Small intestine (tissue), 16 donors: Measurements from ENCODE around the gene ZNF599. TPM values are rescaled to one million over a fixed set of nuclear protein-coding genes. Genes with fewer than 3 reads are reported as not detected.
A peak's percentile ranks its signal among the peaks of the same experiment; 100 is the strongest.
"Not testable (repeated sequence)": the region's sequence is repeated elsewhere in the genome, so short reads cannot be mapped to it uniquely, and the experiment has no call there.

Experiments
- DNase-seq, 2 donors: peaks; one replicate each; pipeline versions ENCODE4 v3.0.0 to v3.0.0-alpha.2; 2013
- FAIRE-seq: peaks from 2 replicates; lab custom pipeline; 2012; peaks lifted over from hg19 to GRCh38; lab: Jason Lieb, UNC
- H3K27ac ChIP-seq, 3 donors: one replicate each; pipeline ENCODE4 v1.5.1; 2013; ENCODE audit warnings: low read length in 2 of 3, mild to moderate bottlenecking in 2 of 3, control low read depth in 1 of 3, inconsistent platforms in 1 of 3, low read depth in 1 of 3, moderate library complexity in 1 of 3
- H3K27me3 ChIP-seq, 3 donors: one replicate each; pipeline ENCODE4 v1.6.1; 2013; ENCODE audit warnings: low read length in 3 of 3, inconsistent platforms in 1 of 3; ENCODE audit not compliant: control insufficient read depth in 3 of 3, insufficient read depth in 3 of 3
- H3K36me3 ChIP-seq, 3 donors: one replicate each; pipeline ENCODE4 v1.6.1; 2013; ENCODE audit warnings: low read length in 3 of 3, inconsistent platforms in 1 of 3, low read depth in 1 of 3, mild to moderate bottlenecking in 1 of 3, moderate library complexity in 1 of 3; ENCODE audit not compliant: control insufficient read depth in 3 of 3, insufficient read depth in 2 of 3
- H3K4me1 ChIP-seq, 3 donors: one replicate each; pipeline ENCODE4 v1.6.1; 2013; ENCODE audit warnings: low read length in 2 of 3, inconsistent platforms in 1 of 3, low read depth in 1 of 3, mild to moderate bottlenecking in 1 of 3, moderate library complexity in 1 of 3; ENCODE audit not compliant: control insufficient read depth in 3 of 3, insufficient read depth in 2 of 3
- H3K4me3 ChIP-seq, 3 donors: one replicate each; pipeline ENCODE4 v1.5.1; 2013; ENCODE audit warnings: low read length in 3 of 3, control low read depth in 1 of 3, inconsistent platforms in 1 of 3, low read depth in 1 of 3, mild to moderate bottlenecking in 1 of 3, moderate library complexity in 1 of 3
- H3K9me3 ChIP-seq, 2 donors: one replicate each; pipeline ENCODE4 v1.6.1; 2013; ENCODE audit warnings: low read depth in 1 of 2, low read length in 1 of 2; ENCODE audit not compliant: control insufficient read depth in 2 of 2, insufficient read depth in 1 of 2
- WGBS, 3 donors: extraction: QIAGEN DNeasy Blood & Tissue Kit; methylation state at CpG; one replicate each; pipeline ENCODE4 v1.1.7; 2013; 5-methylcytosine and 5-hydroxymethylcytosine counted together
- long read RNA-seq, 10 donors: transcript quantifications; one replicate each; lab custom pipeline, GENCODE V29; 2026
- polyA plus RNA-seq, 4 donors: library from polyadenylated mRNA; stranded (reverse) in 3 of 4; unstranded in 1 of 4; fragments of 200-250 nt in 3 of 4; fragments of 120-200 nt in 1 of 4; gene quantifications; one replicate each; pipeline versions ENCODE4 v1.2.1 to v1.2.3, GENCODE V29; 2013
- donor health status: healthy with polysubstance abuse.
- donor health status: control.
- donor health status: control.
- donor health status: Bipolar disorder and iron deficiency.
- donor health status: healthy.

ZNF599 gene
- polyA plus RNA-seq = 1 to 10 TPM; 3.6 to 9.1 (median 4.2) TPM
- long read RNA-seq, donor 1, partial matches to known transcripts = 0 of 4 reads
- long read RNA-seq, donor 1, other reads (novel, unspliced or antisense) = 0 of 4 reads
- long read RNA-seq, donor 2, partial matches to known transcripts = 0 of 1 reads
- long read RNA-seq, donor 2, other reads (novel, unspliced or antisense) = 0 of 1 reads
- long read RNA-seq, donor 3, partial matches to known transcripts = 0 of 2 reads
- long read RNA-seq, donor 3, other reads (novel, unspliced or antisense) = 0 of 2 reads
- long read RNA-seq, donor 4 = 0 reads
- long read RNA-seq, donor 5 = 0 reads
- long read RNA-seq, donor 6, partial matches to known transcripts = 0 of 2 reads
- long read RNA-seq, donor 6, other reads (novel, unspliced or antisense) = 0 of 2 reads
- long read RNA-seq, donor 7, partial matches to known transcripts = 0 of 1 reads
- long read RNA-seq, donor 7, other reads (novel, unspliced or antisense) = 0 of 1 reads
- long read RNA-seq, donor 8 = 0 reads
- long read RNA-seq, donor 9, partial matches to known transcripts = 0 of 1 reads
- long read RNA-seq, donor 9, other reads (novel, unspliced or antisense) = 0 of 1 reads
- long read RNA-seq, donor 10, partial matches to known transcripts = 0 of 1 reads
- long read RNA-seq, donor 10, other reads (novel, unspliced or antisense) = 0 of 1 reads

- H3K27me3 ChIP-seq = peaks cover 0 to 4% (median 3%) of the 10 kb centered on the region in 3 donors
- 3% methylated on average over 69 of the region's 69 CpGs for WGBS, 3 donors
Observed at GRCh38 chr19:34772697-34773554, at the start of gene ZNF599. Gene ZNF599 (minus strand): TSS chr19:34773215. CDS start chr19:34772841, 374 bp downstream.

GRCh38 chr19:34818270-34818669 lies 45.3 kb upstream of the ZNF599 start:
- FAIRE-seq (no peak), DNase-seq (no peak)
- Histone ChIP-seq H3K36me3 (no peaks in the 10 kb centered on the region), H3K4me3 (no peak overlapping the region), H3K27me3 (no peaks in the 10 kb centered on the region), H3K4me1 (no peaks in the 10 kb centered on the region), H3K9me3 (no peaks in the 10 kb centered on the region), H3K27ac (no peak overlapping the region)
- 64 to 85% (median 78%) methylated on average over 2 of the region's 2 CpGs for WGBS, 3 donors

More at GRCh38 chr19:34772697-34773554, at the start of gene ZNF599:
- Histone ChIP-seq H3K9me3 (peaks cover 0 to 4% of the 10 kb centered on the region in 2 donors), H3K36me3 (peaks cover 0 to 27% (median 0%) of the 10 kb centered on the region in 3 donors), H3K4me1 (peaks cover 0 to 5% (median 4%) of the 10 kb centered on the region in 3 donors), H3K4me3 (peak within 1 kb of the TSS; percentile 68 to 90 (median 71)), H3K27ac (peak within 1 kb of the TSS; percentile 45 to 85 (median 64))
- FAIRE-seq = no peak
- DNase-seq = peak; percentile 91 to 97

GRCh38 chr19:34816708-34817107 lies 43.7 kb upstream of the ZNF599 start:
- H3K4me3 ChIP-seq = no peak overlapping the region
- H3K27me3 ChIP-seq = no peaks in the 10 kb centered on the region
- H3K9me3 ChIP-seq = no peaks in the 10 kb centered on the region
- WGBS, 3 donors = 99 to 100% (median 100%) methylated on average over 2 of the region's 2 CpGs
- no peak overlapping the region for H3K27ac ChIP-seq
- H3K36me3 ChIP-seq = no peaks in the 10 kb centered on the region
- FAIRE-seq (no peak), DNase-seq (no peak)
- H3K4me1 ChIP-seq = no peaks in the 10 kb centered on the region

GRCh38 chr19:34808566-34808965 lies 35.6 kb upstream of the ZNF599 start:
- peaks cover 2 to 18% of the 10 kb centered on the region in 2 donors for H3K9me3 ChIP-seq
- H3K27ac ChIP-seq = no peak overlapping the region
- H3K36me3 ChIP-seq = no peaks in the 10 kb centered on the region
- no peak overlapping the region for H3K4me3 ChIP-seq
- FAIRE-seq (no peak), DNase-seq (no peak)
- 74 to 88% (median 87%) methylated on average over 3 of the region's 3 CpGs for WGBS, 3 donors
- H3K4me1 ChIP-seq = no peaks in the 10 kb centered on the region
- H3K27me3 ChIP-seq = peaks cover 0 to 3% (median 0%) of the 10 kb centered on the region in 3 donors

GRCh38 chr19:34806976-34807860 lies 34.2 kb upstream of the ZNF599 start:
- FAIRE-seq = no peak
- 86 to 92% (median 88%) methylated on average over 15 of the region's 15 CpGs for WGBS, 3 donors
- Histone ChIP-seq H3K36me3 (no peaks in the 10 kb centered on the region), H3K27ac (no peak overlapping the region), H3K9me3 (peaks cover 2 to 18% of the 10 kb centered on the region in 2 donors), H3K4me3 (no peak overlapping the region), H3K27me3 (peaks cover 0 to 3% (median 0%) of the 10 kb centered on the region in 3 donors), H3K4me1 (no peaks in the 10 kb centered on the region)
- no peak for DNase-seq

- DNase-seq (no peak), FAIRE-seq (no peak)
- Histone ChIP-seq H3K36me3 (no peaks in the 10 kb centered on the region), H3K27ac (no peak overlapping the region), H3K4me3 (no peak overlapping the region), H3K27me3 (no peaks in the 10 kb centered on the region), H3K9me3 (peaks cover under 1 to 10% of the 10 kb centered on the region in 2 donors), H3K4me1 (no peaks in the 10 kb centered on the region)
- 84 to 88% (median 85%) methylated on average over 4 of the region's 4 CpGs for WGBS, 3 donors
Observed at GRCh38 chr19:34804115-34804514, 31.1 kb upstream of the ZNF599 start.

- not testable (repeated sequence) for DNase-seq, H3K27ac ChIP-seq, H3K4me3 ChIP-seq, H3K4me1 ChIP-seq, H3K9me3 ChIP-seq, FAIRE-seq, H3K36me3 ChIP-seq, H3K27me3 ChIP-seq
- 83 to 91% (median 85%) methylated on average over 4 to 6 of the region's 6 CpGs for WGBS, 3 donors
Observed at GRCh38 chr19:34796953-34797352, 23.9 kb upstream of the ZNF599 start.
